ENCODE measurements around the gene LRP1-AS.

DNA sequence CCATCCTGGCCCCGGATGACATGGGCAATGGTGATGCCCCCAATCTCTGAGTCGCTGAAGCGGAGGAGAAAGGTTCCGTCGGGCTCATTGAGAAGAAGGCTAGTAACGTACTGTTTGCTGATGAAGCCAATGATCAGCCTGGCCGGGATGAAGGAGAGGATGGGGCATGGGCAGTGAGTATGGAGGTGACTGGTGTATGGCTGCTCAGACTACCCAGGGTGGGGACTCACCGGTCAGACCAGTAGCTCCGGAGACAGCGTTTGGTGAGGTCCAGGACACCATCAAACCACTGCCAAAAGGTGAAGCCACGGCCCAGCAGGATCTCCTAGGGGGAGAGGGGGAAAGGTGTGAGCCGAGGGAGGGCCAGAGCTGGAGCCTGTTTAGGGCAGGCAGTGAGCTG lies 47.7 kb downstream of the LRP1-AS start:
- TF ChIP-seq ARNTL (CRISPR knock-in tag; IDR thresholded peaks at IDR 0.05; ENCODE audit: borderline replicate concordance, low read depth) (no peak), CSDC2 (CRISPR knock-in tag; IDR thresholded peaks at IDR 0.05) (no peak), PATZ1 (CRISPR knock-in tag; IDR thresholded peaks at IDR 0.05; ENCODE audit: borderline replicate concordance) (no peak), ZFP30 (CRISPR knock-in tag; IDR thresholded peaks at IDR 0.05) (no peak), TCF4 (CRISPR knock-in tag; IDR thresholded peaks at IDR 0.05; ENCODE audit: borderline replicate concordance) (no peak), OSR1 (CRISPR knock-in tag; IDR thresholded peaks at IDR 0.05) (no peak), CSRNP3 (CRISPR knock-in tag; IDR thresholded peaks at IDR 0.05) (no peak), ESRRG (CRISPR knock-in tag; IDR thresholded peaks at IDR 0.05) (no peak), ZNF8 (CRISPR knock-in tag; IDR thresholded peaks at IDR 0.05) (no peak), ZNF70 (CRISPR knock-in tag; IDR thresholded peaks at IDR 0.05) (no peak)
- TF ChIP-seq, protein P1, sequence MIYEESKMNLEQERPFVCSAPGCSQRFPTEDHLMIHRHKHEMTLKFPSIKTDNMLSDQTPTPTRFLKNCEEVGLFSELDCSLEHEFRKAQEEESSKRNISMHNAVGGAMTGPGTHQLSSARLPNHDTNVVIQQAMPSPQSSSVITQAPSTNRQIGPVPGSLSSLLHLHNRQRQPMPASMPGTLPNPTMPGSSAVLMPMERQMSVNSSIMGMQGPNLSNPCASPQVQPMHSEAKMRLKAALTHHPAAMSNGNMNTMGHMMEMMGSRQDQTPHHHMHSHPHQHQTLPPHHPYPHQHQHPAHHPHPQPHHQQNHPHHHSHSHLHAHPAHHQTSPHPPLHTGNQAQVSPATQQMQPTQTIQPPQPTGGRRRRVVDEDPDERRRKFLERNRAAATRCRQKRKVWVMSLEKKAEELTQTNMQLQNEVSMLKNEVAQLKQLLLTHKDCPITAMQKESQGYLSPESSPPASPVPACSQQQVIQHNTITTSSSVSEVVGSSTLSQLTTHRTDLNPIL (CRISPR knock-in tag; IDR thresholded peaks at IDR 0.05; ENCODE audit: low read depth) = no peak
- TF ChIP-seq, protein P2, sequence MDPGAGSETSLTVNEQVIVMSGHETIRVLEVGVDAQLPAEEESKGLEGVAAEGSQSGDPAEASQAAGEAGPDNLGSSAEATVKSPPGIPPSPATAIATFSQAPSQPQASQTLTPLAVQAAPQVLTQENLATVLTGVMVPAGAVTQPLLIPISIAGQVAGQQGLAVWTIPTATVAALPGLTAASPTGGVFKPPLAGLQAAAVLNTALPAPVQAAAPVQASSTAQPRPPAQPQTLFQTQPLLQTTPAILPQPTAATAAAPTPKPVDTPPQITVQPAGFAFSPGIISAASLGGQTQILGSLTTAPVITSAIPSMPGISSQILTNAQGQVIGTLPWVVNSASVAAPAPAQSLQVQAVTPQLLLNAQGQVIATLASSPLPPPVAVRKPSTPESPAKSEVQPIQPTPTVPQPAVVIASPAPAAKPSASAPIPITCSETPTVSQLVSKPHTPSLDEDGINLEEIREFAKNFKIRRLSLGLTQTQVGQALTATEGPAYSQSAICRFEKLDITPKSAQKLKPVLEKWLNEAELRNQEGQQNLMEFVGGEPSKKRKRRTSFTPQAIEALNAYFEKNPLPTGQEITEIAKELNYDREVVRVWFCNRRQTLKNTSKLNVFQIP (CRISPR knock-in tag; IDR thresholded peaks at IDR 0.05; ENCODE audit: borderline replicate concordance, low read depth) = no peak

Measured in SK-N-SH treated with all-trans-retinoic acid at 6 μM for 48 hours (cell line).